GM18951 (cell line): ENCODE measurements around the gene MCRS1.

Source experiments
- POLR2A ChIP-seq: IDR thresholded peaks from 4 replicates; pipeline ENCODE4 v1.6.1; 2011; ENCODE audit warnings: mild to moderate bottlenecking; ENCODE audit not compliant: insufficient read length, insufficient read depth; ENCODE audit errors: extremely low read depth
- in situ Hi-C: fragments of 300-500 bp; cut with MboI; formaldehyde crosslinking; loops from one replicate; pipeline ENCODE4 v1.12.0; 2022; ENCODE audit warnings: low sequenced_read_pairs, mixed read lengths, inconsistent platforms; ENCODE audit not compliant: unreplicated experiment

The MCRS1 gene

DNA sequence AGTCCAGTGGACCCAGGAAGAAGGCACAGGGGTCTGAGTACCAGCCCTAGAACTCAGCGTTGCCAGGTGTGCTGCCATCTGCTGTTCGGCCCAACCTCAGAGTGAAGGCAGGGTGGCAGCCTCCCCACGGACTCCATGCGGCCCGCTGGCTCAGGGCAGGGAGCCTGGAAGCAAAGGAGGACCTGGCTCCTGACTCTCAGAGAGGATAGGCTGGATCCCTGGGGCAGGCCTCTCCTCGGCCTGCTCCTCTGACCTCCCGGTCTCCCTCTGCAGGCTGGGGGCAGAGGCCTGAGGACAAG lies 10.1 kb downstream of the MCRS1 start:
- TF ChIP-seq POLR2A, result no peak
- in situ Hi-C loops, result no loop called here

DNA sequence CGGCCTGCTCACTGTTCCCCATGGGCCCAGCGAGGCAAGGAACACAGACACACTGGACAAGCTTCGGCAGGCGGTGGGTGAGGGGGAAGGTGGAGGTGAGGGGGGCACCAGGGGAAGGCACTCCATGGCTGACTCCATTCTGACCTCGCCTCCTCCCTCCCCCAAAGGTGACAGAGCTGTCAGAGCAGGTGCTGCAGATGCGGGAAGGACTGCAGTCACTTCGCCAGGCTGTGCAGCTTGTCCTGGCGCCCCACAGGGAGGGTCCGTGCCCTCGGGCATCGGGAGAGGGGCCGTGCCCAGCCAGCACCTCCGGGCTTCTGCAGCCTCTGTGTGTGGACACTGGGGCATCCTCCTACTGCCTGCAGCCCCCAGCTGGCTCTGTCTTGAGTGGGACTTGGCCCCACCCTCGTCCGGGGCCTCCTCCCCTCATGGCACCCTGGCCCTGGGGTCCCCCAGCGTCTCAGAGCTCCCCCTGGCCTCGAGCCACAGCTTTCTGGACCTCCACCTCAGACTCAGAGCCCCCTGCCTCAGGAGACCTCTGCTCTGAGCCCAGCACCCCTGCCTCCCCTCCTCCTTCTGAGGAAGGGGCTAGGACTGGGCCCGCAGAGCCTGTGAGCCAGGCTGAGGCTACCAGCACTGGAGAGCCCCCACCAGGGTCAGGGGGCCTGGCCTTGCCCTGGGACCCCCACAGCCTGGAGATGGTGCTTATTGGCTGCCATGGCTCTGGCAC lies 10.6 kb downstream of the MCRS1 start:
- in situ Hi-C loops, result no loop called here
- no peak for TF ChIP-seq POLR2A

DNA sequence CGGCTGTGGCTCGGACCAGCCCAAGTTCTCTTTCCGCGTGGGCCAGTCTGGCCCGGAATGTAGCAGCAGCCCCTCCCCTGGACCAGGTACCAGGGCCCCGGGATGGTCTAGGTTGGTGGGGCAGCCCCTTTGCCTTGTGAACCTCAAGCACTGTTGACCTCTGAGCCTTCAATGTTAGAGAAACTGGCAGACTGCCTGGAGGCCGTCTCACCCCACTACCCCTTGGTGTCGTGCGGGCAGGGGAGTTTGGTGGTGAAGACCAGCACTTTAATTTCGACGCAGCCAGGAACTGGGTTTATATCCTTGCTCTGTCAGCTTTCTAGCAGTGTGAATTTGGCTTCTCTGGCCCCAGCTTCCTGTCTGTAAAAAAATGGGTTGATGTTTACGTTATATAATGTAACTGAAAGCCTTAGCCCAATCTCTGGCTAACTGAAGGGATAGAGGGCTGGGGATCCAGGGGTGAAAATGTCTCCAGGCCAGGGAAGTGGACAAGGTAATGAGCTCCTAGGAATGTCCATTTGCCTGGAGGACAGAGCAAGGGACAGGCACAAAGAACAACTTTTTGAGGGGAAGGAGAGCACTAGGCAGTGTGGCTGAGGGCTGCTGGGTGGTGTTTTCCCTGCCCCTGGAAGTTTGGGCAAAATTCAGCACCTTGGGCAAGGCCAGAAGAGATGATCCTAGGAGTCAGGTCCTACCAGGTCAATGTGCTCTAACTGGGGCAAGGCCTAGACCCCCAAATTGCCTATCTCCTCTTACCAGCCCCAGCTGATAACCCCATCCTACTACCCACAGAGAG lies 11.4 kb downstream of the MCRS1 start:
- no peak for TF ChIP-seq POLR2A
- in situ Hi-C loops, result no loop called here

DNA sequence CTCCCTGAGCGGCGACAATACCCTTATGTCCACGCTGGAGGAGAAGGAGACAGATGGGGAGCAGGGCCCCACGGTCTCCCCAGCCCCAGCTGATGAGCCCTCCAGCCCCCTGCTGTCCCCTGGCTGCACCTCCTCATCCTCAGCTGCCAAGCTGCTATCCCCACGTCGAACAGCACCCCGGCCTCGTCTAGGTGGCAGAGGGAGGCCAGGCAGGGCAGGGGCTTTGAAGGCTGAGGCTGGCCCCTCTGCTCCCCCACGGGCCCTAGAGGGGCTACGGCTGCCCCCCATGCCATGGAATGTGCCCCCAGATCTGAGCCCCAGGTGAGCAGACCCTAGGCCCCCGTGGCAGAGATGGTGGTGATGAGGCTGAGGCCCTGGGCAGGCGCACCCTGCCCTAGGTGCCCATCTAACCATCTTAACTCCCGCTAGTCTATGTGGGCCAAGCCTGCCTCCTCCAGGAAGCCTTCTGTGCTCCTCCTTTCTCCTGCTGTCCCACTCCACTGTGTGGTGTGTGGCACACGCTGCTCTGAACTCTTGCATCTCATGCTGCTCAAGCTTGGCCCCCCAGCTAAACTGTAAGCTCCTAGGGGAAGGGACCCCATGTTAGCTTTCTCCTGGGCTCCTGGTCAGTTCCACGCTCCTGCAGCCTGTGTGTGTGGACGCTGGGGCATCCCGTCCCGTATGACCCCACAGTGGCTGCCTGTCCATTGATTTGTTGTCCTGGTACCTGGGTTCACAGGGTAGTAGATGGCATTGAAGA lies 12.1 kb downstream of the MCRS1 start:
- TF ChIP-seq POLR2A, result no peak
- in situ Hi-C loops, result no loop called here

DNA sequence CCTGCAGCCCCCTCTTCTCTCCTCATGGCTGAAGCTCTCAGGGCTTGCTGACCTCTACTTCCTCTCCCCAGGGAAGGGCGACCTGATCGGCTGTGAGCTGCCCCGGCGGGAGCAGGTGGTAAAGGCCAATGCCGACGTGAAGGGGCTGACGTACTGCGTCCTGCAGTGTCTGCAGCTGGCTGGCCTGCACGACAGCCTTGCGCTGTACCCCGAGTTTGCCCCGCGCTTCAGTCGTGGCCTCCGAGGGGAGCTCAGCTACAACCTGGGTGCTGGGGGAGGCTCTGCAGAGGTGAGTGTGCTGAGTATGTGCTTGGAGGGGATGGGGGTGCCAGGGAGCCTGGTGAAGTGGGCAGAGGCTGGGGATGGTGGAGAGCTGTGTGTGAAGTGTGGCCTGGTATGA lies 13.7 kb downstream of the MCRS1 start:
- in situ Hi-C loops, result no loop called here
- no peak for TF ChIP-seq POLR2A

DNA sequence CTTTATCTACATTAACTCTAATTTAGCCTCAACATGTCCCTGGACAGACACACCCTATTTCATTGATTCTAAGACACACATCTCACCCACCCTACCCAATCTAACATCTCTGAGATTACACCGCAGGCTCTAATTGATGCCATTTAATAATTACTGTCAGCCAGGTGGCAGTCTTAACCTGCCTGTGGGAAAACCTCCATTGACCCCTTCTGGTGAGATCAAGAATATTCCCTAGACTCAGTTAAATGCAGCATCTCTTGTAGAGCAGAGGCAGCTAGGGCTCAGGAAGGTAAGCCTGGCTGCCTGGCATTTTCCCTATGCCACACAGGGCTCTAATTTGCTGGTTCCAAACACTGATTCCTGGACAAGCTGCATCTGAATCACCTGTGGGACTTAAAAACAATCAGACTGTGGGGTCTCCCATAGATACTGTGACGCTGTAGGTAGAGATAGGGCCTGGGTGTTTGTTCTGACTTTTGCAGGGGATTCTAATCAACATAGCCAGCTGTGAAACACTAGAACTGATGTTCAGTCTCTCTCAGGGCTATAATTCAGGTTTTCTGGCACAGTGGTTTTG lies 14.3 kb downstream of the MCRS1 start:
- in situ Hi-C loops, result no loop called here
- no peak for TF ChIP-seq POLR2A

DNA sequence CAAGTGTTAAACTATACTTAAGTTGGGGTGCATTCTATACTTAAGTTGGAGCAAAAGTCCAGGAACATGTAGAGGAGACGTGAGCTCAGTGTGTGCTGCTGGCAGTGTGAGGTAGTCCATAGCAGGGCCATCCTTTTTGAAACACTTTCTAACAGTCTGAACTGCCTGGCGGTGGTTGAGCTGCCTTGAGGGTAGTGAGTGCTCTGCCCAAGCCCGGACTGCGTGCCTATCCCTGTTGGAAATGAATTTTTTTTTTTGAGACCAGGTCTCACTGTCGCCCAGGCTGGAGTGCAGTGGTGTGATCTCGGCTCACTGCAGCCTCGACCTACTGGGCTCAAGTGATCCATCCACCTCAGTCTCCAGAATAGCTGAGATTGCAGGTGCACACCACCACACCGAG lies 15.0 kb downstream of the MCRS1 start:
- in situ Hi-C loops, result no loop called here
- no peak for TF ChIP-seq POLR2A

DNA sequence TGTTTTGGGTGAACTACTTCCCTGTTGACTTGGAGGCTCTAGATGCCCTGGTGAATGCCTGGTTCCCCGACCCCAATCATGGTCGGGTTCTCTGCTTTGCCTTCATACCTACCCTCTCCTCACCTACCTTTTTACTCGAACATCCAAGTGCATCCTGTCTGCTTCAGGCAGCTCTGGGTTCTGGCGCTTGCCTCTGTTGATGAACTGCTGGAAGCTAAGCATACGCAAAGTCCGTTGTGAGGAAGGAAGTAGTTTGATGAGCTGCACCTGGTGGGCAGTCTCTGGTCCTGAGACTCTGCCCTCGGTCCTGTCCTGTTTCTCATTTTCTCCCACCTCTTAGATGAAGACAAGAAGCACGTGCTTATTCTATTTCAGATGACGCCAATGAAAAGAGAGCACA lies 15.5 kb downstream of the MCRS1 start:
- TF ChIP-seq POLR2A, result no peak
- in situ Hi-C loops, result no loop called here

DNA sequence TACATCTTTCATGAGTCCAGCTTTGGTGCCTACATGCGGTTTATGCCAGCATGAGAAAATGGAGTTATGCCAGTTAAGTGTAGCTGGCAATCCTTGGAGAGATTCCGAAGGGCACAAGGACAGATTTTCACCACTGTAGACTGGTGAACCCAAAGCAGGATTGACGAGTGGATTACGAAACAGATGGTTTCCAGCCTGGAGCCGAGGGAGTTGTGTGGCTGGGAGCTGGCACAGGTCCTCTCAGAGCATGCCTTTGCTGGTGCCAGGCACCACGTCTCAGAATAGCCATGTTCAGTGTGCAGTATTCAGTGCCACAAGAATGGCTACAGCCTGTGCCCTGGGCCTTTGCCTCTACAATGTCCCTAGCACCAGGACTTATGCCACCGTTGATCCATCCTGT lies 15.9 kb downstream of the MCRS1 start:
- in situ Hi-C loops, result no loop called here
- TF ChIP-seq POLR2A, result no peak

DNA sequence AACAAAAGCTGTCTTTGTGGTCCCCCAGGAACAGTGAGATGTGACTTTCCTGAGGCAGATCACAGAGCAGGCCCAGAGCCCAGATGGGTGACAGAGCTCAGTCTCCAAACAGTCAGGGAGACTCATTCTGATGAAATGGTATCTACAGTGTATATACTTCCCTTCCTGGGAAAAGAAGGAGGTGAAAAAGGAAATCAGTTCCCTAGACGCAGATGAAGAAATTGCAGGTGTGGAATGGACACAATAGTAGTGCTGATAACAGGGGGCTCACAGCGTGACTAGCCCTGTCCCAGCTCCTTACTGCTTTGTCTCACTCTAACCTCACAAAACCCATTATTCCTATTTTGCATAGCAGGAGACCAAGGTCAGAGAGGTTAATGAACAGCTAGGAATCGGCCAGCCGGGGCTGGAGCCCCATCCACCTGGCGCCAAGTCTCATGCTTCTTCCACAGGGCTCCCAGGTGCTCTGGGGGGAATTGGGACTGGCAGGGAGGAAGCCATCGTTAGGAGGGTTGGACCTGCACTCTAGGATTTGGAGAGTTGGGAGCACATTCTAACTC lies 17.2 kb downstream of the MCRS1 start:
- TF ChIP-seq POLR2A, result no peak
- in situ Hi-C loops, result no loop called here

DNA sequence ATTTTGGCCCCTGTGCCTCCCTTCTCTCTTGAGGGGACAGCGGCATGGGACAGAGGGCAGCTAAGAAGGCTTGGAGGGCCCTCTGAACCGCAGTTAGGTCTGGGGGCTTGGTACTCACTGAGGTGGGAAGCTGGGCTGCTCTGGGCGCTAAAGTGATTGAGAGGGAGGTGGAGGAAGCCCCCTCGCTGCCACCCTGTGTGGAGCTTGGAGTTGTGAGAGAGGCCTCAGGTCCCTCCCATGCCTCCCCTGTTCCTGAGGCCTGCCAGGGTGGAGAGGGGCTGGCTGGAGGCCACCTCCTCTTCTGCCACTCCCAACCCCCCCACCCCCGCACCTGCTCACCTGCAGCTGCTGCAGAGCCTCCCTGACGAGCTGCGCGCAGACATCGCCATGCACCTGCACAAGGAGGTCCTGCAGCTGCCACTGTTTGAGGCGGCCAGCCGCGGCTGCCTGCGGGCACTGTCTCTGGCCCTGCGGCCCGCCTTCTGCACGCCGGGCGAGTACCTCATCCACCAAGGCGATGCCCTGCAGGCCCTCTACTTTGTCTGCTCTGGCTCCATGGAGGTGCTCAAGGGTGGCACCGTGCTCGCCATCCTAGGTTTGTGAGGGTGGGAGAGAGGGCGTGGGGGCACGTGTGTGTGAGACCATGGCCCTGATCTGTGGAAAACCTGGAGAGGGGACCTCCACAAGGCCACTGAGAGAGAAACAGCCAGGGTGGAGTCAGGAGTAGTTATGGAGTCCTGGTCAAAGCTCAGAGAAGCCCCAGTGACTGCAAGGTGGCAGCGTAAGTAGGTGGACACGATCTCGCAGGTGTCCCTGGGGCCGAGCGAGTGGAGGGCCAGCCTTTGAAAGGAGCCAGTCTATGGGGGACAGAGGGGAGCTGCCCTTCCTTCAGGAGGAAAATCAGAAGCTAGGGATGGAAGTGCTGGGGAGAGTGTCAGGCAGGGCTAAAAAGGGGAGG lies 17.9 kb downstream of the MCRS1 start:
- no peak for TF ChIP-seq POLR2A
- in situ Hi-C loops, result no loop called here
